K562 (cell line): ENCODE data around the gene PTTG1IP. TPM values are rescaled to one million over a fixed set of nuclear protein-coding genes. Genes with fewer than 3 reads are reported as not detected.

Source experiments
- CC2D1A ChIP-seq: fragments of 450-650 bp; IDR thresholded peaks from 2 replicates; pipeline ENCODE4 v1.6.1; 2017; ENCODE audit warnings: mild to moderate bottlenecking
- CREB1 ChIP-seq, 2 experiments: sonication (generic) in 1 of 2; formaldehyde crosslinking in 1 of 2; IDR thresholded peaks; 2 replicates each; pipeline versions ENCODE4 v1.6.1 to v1.8.0; 2012 to 2022; ENCODE audit warnings: inconsistent platforms in 1 of 2, mild to moderate bottlenecking in 1 of 2, missing genetic modification reagents in 1 of 2, moderate library complexity in 1 of 2
- CREM ChIP-seq: IDR thresholded peaks from 2 replicates; pipeline ENCODE4 v1.6.1; 2014; ENCODE audit warnings: antibody characterized with exemption, low read depth
- PCBP1 ChIP-seq: fragments of 200-400 bp; formaldehyde crosslinking; IDR thresholded peaks from 2 replicates; pipeline ENCODE4 v1.6.1; 2018; ENCODE audit warnings: mild to moderate bottlenecking, low read depth, low read length; ENCODE audit not compliant: poor library complexity, severe bottlenecking
- SMAD3 ChIP-seq: fragments of 450-650 bp; formaldehyde crosslinking; conservative IDR thresholded peaks from 2 replicates; pipeline ENCODE4 v1.4.0; 2020; ENCODE audit warnings: mild to moderate bottlenecking
- ZKSCAN1 ChIP-seq: fragments of 150-350 bp; IDR thresholded peaks from 2 replicates; pipeline ENCODE4 v1.6.1; 2016; ENCODE audit warnings: low read depth, low read length
- polyA plus RNA-seq, 8 experiments: library from polyadenylated mRNA; depleted of rRNA in 4 of 8; stranded (reverse) in 5 of 8; unstranded in 3 of 8; fragments of >200 nt; fragmentation: Nextera tagmentation in 2 of 8; fragmentation: Illumina TruSeq in 1 of 8; extraction: Ambion mirVana in 2 of 8; extraction: Trizol in 1 of 8; gene quantifications; 2 replicates each; pipeline versions ENCODE4 v1.2.1 to v1.2.3, GENCODE V29; 2011 to 2014; ENCODE audit warnings: inconsistent platforms in 1 of 8, missing spikeins in 1 of 8
- total RNA-seq, 7 experiments: library from RNA; depleted of rRNA in 6 of 7; stranded (reverse); fragments of >200 nt in 6 of 7; fragmentation: Illumina TruSeq in 2 of 7; extraction: Trizol in 2 of 7; gene quantifications; 2 replicates each; pipeline versions ENCODE4 v1.2.1 to v1.2.3, GENCODE V29; 2011 to 2021; ENCODE audit warnings: low replicate concordance in 1 of 7
- TF ChIP-seq, protein P1 (sequence below), 2 experiments: fragments of 450-650 bp; formaldehyde crosslinking in 1 of 2; IDR thresholded peaks; 2 replicates each; pipeline versions ENCODE4 v1.4.0 to v1.6.1; 2014 to 2020; ENCODE audit warnings: mild to moderate bottlenecking in 2 of 2, borderline replicate concordance in 1 of 2, low read depth in 1 of 2
- TF ChIP-seq, protein P2 (sequence below): sonication (generic); formaldehyde crosslinking; IDR thresholded peaks from 2 replicates; pipeline ENCODE4 v1.8.0; 2023; ENCODE audit warnings: mild to moderate bottlenecking, missing genetic modification reagents
- TF ChIP-seq, protein P3 (sequence below): sonication (generic); formaldehyde crosslinking; IDR thresholded peaks from 2 replicates; pipeline ENCODE4 v1.8.0; 2022; ENCODE audit warnings: mild to moderate bottlenecking, low read depth, missing genetic modification reagents
- TF ChIP-seq, protein P4 (sequence below), 3 experiments: fragments of 200-800 bp in 1 of 3; fragments of 250-450 bp in 1 of 3; fragments of 450-650 bp in 1 of 3; sonication (Bioruptor Pico) in 1 of 3; sonication (Bioruptor generic) in 1 of 3; formaldehyde crosslinking in 1 of 3; IDR thresholded peaks; 2 replicates each; pipeline versions ENCODE4 v1.6.1 to v1.8.0; 2016 to 2022; ENCODE audit warnings: mild to moderate bottlenecking in 2 of 3, missing genetic modification characterization in 2 of 3, missing compliant biosample characterization in 1 of 3, moderate library complexity in 1 of 3

PTTG1IP gene
- total and polyA plus RNA-seq, 9 of the 15 experiments (the other 6 are each of a cell fraction or from before 2014, with no cell fraction given), result 5.0 to 99.3 (median 82.4) TPM

DNA sequence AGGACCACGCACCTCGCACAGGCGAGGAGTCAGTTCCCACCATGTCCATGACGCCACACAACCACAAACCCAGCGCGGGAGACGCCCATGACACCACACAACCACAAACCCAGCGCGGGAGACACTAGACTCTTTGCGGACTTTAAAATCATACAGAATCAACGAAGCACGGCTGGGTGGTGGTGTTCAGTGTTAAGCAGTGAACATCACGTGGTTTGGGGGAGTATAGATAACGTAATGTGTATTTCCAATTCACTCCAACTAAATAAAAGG, 19.2 kb downstream of the PTTG1IP start (continued):
- TF ChIP-seq, protein P1, sequence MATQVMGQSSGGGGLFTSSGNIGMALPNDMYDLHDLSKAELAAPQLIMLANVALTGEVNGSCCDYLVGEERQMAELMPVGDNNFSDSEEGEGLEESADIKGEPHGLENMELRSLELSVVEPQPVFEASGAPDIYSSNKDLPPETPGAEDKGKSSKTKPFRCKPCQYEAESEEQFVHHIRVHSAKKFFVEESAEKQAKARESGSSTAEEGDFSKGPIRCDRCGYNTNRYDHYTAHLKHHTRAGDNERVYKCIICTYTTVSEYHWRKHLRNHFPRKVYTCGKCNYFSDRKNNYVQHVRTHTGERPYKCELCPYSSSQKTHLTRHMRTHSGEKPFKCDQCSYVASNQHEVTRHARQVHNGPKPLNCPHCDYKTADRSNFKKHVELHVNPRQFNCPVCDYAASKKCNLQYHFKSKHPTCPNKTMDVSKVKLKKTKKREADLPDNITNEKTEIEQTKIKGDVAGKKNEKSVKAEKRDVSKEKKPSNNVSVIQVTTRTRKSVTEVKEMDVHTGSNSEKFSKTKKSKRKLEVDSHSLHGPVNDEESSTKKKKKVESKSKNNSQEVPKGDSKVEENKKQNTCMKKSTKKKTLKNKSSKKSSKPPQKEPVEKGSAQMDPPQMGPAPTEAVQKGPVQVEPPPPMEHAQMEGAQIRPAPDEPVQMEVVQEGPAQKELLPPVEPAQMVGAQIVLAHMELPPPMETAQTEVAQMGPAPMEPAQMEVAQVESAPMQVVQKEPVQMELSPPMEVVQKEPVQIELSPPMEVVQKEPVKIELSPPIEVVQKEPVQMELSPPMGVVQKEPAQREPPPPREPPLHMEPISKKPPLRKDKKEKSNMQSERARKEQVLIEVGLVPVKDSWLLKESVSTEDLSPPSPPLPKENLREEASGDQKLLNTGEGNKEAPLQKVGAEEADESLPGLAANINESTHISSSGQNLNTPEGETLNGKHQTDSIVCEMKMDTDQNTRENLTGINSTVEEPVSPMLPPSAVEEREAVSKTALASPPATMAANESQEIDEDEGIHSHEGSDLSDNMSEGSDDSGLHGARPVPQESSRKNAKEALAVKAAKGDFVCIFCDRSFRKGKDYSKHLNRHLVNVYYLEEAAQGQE (IDR thresholded peaks at IDR 0.05; ENCODE audit: borderline replicate concordance), result peak; percentile 11; the same call in 1 of the 2 replicates
- TF ChIP-seq, protein P1 (CRISPR knock-in tag; IDR thresholded peaks at IDR 0.05; ENCODE audit: low read depth), result no peak
- TF ChIP-seq, protein P2, sequence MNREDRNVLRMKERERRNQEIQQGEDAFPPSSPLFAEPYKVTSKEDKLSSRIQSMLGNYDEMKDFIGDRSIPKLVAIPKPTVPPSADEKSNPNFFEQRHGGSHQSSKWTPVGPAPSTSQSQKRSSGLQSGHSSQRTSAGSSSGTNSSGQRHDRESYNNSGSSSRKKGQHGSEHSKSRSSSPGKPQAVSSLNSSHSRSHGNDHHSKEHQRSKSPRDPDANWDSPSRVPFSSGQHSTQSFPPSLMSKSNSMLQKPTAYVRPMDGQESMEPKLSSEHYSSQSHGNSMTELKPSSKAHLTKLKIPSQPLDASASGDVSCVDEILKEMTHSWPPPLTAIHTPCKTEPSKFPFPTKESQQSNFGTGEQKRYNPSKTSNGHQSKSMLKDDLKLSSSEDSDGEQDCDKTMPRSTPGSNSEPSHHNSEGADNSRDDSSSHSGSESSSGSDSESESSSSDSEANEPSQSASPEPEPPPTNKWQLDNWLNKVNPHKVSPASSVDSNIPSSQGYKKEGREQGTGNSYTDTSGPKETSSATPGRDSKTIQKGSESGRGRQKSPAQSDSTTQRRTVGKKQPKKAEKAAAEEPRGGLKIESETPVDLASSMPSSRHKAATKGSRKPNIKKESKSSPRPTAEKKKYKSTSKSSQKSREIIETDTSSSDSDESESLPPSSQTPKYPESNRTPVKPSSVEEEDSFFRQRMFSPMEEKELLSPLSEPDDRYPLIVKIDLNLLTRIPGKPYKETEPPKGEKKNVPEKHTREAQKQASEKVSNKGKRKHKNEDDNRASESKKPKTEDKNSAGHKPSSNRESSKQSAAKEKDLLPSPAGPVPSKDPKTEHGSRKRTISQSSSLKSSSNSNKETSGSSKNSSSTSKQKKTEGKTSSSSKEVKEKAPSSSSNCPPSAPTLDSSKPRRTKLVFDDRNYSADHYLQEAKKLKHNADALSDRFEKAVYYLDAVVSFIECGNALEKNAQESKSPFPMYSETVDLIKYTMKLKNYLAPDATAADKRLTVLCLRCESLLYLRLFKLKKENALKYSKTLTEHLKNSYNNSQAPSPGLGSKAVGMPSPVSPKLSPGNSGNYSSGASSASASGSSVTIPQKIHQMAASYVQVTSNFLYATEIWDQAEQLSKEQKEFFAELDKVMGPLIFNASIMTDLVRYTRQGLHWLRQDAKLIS (CRISPR knock-in tag), result peak; percentile 94
- TF ChIP-seq, protein P3, sequence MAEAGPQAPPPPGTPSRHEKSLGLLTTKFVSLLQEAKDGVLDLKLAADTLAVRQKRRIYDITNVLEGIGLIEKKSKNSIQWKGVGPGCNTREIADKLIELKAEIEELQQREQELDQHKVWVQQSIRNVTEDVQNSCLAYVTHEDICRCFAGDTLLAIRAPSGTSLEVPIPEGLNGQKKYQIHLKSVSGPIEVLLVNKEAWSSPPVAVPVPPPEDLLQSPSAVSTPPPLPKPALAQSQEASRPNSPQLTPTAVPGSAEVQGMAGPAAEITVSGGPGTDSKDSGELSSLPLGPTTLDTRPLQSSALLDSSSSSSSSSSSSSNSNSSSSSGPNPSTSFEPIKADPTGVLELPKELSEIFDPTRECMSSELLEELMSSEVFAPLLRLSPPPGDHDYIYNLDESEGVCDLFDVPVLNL, result 0 out of 2 replicates have a peak, but pooled peaks have one; percentile 44
- TF ChIP-seq CREM, result peak; percentile 62; the same call in 1 of the 2 replicates
- TF ChIP-seq, protein P4, sequence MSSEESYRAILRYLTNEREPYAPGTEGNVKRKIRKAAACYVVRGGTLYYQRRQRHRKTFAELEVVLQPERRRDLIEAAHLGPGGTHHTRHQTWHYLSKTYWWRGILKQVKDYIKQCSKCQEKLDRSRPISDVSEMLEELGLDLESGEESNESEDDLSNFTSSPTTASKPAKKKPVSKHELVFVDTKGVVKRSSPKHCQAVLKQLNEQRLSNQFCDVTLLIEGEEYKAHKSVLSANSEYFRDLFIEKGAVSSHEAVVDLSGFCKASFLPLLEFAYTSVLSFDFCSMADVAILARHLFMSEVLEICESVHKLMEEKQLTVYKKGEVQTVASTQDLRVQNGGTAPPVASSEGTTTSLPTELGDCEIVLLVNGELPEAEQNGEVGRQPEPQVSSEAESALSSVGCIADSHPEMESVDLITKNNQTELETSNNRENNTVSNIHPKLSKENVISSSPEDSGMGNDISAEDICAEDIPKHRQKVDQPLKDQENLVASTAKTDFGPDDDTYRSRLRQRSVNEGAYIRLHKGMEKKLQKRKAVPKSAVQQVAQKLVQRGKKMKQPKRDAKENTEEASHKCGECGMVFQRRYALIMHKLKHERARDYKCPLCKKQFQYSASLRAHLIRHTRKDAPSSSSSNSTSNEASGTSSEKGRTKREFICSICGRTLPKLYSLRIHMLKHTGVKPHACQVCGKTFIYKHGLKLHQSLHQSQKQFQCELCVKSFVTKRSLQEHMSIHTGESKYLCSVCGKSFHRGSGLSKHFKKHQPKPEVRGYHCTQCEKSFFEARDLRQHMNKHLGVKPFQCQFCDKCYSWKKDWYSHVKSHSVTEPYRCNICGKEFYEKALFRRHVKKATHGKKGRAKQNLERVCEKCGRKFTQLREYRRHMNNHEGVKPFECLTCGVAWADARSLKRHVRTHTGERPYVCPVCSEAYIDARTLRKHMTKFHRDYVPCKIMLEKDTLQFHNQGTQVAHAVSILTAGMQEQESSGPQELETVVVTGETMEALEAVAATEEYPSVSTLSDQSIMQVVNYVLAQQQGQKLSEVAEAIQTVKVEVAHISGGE (CRISPR knock-in tag; IDR thresholded peaks at IDR 0.05), result no peak
- no peak for TF ChIP-seq PCBP1
- TF ChIP-seq ZKSCAN1, result no peak
- TF ChIP-seq SMAD3 (CRISPR knock-in tag), result no peak
- peak; percentile 7; the same call in 1 of the 2 replicates for TF ChIP-seq CREB1 (IDR thresholded peaks at IDR 0.05)
- TF ChIP-seq CREB1 (CRISPR knock-in tag; IDR thresholded peaks at IDR 0.05), result peak; percentile 63; the same call in 1 of the 2 replicates
- no peak for TF ChIP-seq CC2D1A
